MCF 10A (cell line): ENCODE results near the gene B3GALT2. TPM values are rescaled to one million over a fixed set of nuclear protein-coding genes. Genes with fewer than 3 reads are reported as not detected.

ENCODE experiments used
- BruUV-seq: library from RNA; stranded (reverse); fragments of 400-500 nt; replicated peaks from 2 replicates; lab custom pipeline; 2021; lab: Mats Ljungman, UMichigan
- CTCF ChIA-PET: fragments of 300-600 bp; sonication (Branson Sonifier 250); formaldehyde crosslinking; extraction: SDS; loops from one replicate; lab custom pipeline; 2021; ENCODE audit warnings: antibody characterized with exemption, inconsistent platforms; lab: Yijun Ruan, JAX
- POLR2A ChIA-PET: fragments of 300-600, 350-650 bp; sonication (Branson Sonifier 250); formaldehyde crosslinking; extraction: SDS; loops from one replicate; lab custom pipeline; 2020; ENCODE audit warnings: antibody characterized with exemption, inconsistent platforms; lab: Yijun Ruan, JAX
- DNase-seq: peaks from one replicate; pipeline ENCODE4 v3.0.0-alpha.2; 2018; ENCODE audit not compliant: unreplicated experiment
- H3K27ac Mint-ChIP-seq: one replicate; pipeline ENCODE4 v1.8.0; 2022; ENCODE audit warnings: mild to moderate bottlenecking, low read depth, mixed read lengths; ENCODE audit not compliant: unreplicated experiment
- H3K27me3 Mint-ChIP-seq: one replicate; pipeline ENCODE4 v1.8.0; 2022; ENCODE audit warnings: mixed read lengths; ENCODE audit not compliant: insufficient read depth, unreplicated experiment
- H3K36me3 Mint-ChIP-seq: one replicate; pipeline ENCODE4 v1.8.0; 2022; ENCODE audit warnings: mild to moderate bottlenecking, moderate library complexity, mixed read lengths; ENCODE audit not compliant: insufficient read depth, unreplicated experiment
- H3K4me1 Mint-ChIP-seq: one replicate; pipeline ENCODE4 v1.8.0; 2022; ENCODE audit warnings: mixed read lengths; ENCODE audit not compliant: insufficient read depth, unreplicated experiment
- H3K4me3 Mint-ChIP-seq: one replicate; pipeline ENCODE4 v1.8.0; 2022; ENCODE audit warnings: mild to moderate bottlenecking, moderate library complexity, mixed read lengths; ENCODE audit not compliant: unreplicated experiment
- H3K9me3 Mint-ChIP-seq: one replicate; pipeline ENCODE4 v1.8.0; 2022; ENCODE audit warnings: mixed read lengths; ENCODE audit not compliant: unreplicated experiment
- CTCF ChIP-seq: fragments of 200-600 bp; IDR thresholded peaks from one replicate; pipeline ENCODE4 v1.8.0; 2022; ENCODE audit warnings: antibody characterized with exemption, mild to moderate bottlenecking; ENCODE audit not compliant: unreplicated experiment
- intact Hi-C: fragments of 100-400 bp; cut with micrococcal nuclease; formaldehyde crosslinking; loops from 2 replicates; pipeline ENCODE4 v1.14.1; 2022
- total RNA-seq: library from RNA; stranded (reverse); gene quantifications from 2 replicates; pipeline ENCODE4 v1.2.3, GENCODE V29; 2022

B3GALT2 gene
- total RNA-seq, 1 experiment from 2014 or later, result not detected

DNA sequence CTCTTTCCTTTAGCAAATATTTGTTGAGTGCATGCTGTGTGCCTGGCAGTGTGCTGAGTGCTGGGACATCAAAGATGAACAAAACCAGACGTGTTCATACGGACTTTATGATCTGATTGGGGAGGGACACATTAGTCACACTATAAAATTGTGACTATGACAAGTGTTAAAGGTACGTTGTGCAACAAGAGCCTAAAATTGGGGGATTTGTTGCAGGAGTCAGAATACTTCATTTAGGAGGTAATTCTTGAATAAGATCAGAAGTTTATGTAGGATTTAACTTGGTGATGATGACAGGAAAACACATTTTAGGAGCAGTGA is 29.6 kb downstream of the B3GALT2 start:
- CTCF ChIA-PET, result interaction anchor here (0.6 to 2.7 kb wide), 3 partner anchors 8 to 443 kb away, joined by 3 to 14 read pairs (median 4); no protein-coding TSS in a partner anchor
- Mint-ChIP-seq H3K4me1 (peaks cover 23% of the 10 kb centered on the region), H3K27me3 (no peaks in the 10 kb centered on the region), H3K27ac (no peak overlapping the region), H3K4me3 (no peak overlapping the region), H3K9me3 (no peaks in the 10 kb centered on the region), H3K36me3 (peaks cover 40% of the 10 kb centered on the region)
- DNase-seq, result no peak
- no TSS peak for BruUV-seq
- POLR2A ChIA-PET, result interaction anchor here (0.8 to 1.0 kb wide), 2 partner anchors 12 to 14 kb away, joined by 3 read pairs; no protein-coding TSS in a partner anchor
- no peak for TF ChIP-seq CTCF
- intact Hi-C loops, result no loop called here

- ChIA-PET CTCF (interaction anchor here (0.7 to 2.7 kb wide), 4 partner anchors 8 to 1910 kb away, joined by 3 to 14 read pairs (median 3); no protein-coding TSS in a partner anchor), POLR2A (interaction anchor here (0.8 to 1.0 kb wide), 3 partner anchors 11 to 52 kb away, joined by 3 read pairs; partner anchors contain the start of gene GLRX2)
- no peak overlapping the region for H3K4me3 Mint-ChIP-seq
- H3K27ac Mint-ChIP-seq, result no peak overlapping the region
- intact Hi-C loops, result no loop called here
- peaks cover 23% of the 10 kb centered on the region for H3K4me1 Mint-ChIP-seq
- no peaks in the 10 kb centered on the region for H3K27me3 Mint-ChIP-seq
- no peaks in the 10 kb centered on the region for H3K9me3 Mint-ChIP-seq
- TF ChIP-seq CTCF, result no peak
- peaks cover 45% of the 10 kb centered on the region for H3K36me3 Mint-ChIP-seq
- DNase-seq, result no peak
- BruUV-seq, result no TSS peak
Measured at GRCh38 chr1:193156117-193156821, 30.1 kb downstream of the B3GALT2 start.

DNA sequence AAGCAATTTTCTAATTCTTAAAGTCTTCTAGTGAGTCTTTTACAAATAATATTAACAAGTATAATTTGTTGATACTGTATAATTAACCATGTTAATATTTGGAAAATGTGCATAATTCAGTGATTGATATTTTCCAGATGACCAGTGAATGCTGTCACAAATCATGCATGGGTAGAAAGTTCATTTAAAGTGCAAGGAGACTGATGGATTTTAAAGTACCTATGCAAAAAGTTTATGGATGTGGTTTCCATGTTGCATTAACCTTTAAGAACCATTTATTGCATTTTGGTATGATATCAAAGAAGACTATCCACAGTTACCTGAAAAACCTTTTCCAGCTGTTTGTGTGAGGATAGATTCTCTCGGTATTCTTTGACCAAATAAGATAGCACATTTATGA is 41.4 kb downstream of the B3GALT2 start:
- Mint-ChIP-seq H3K27ac (no peak overlapping the region), H3K36me3 (peaks cover 88% of the 10 kb centered on the region), H3K4me3 (no peak overlapping the region), H3K9me3 (no peaks in the 10 kb centered on the region), H3K4me1 (no peaks in the 10 kb centered on the region), H3K27me3 (no peaks in the 10 kb centered on the region)
- BruUV-seq, result no TSS peak
- CTCF ChIA-PET, result no interaction called here
- POLR2A ChIA-PET, result interaction anchor here (0.7 to 1.7 kb wide), 3 partner anchors 11 to 22 kb away, joined by 3 read pairs; no protein-coding TSS in a partner anchor
- intact Hi-C loops, result no loop called here
- DNase-seq, result no peak
- no peak for TF ChIP-seq CTCF

DNA sequence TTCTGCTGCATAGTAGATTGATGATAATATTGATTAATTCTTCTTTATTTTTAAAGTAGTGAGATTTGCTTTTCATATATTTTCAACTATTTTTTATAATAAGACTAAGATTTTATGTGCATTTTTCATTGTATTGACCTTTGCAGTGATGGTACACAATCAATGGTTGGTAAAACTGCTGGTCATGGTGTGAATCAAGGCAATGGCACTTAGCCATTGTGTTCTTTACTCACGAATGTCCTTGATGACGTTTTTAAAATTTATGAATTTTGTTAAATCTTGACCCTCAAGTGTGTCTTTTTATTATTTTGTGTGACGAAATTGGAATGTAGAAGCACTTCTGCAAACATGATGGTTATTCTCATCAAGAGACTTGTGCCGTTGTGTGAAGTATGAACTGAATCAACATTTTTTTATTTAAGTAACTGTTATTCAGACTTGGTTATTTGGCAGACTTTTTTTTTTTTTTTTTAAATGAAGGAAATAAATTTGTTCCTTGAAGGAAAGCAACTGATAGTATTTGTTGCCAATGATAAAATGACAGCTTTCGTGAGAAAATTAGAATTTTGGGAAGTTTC is 42.0 kb downstream of the B3GALT2 start:
- no peak for DNase-seq
- no peak for TF ChIP-seq CTCF
- H3K4me3 Mint-ChIP-seq, result no peak overlapping the region
- BruUV-seq, result no TSS peak
- H3K4me1 Mint-ChIP-seq, result no peaks in the 10 kb centered on the region
- intact Hi-C loops, result no loop called here
- no peak overlapping the region for H3K27ac Mint-ChIP-seq
- no peaks in the 10 kb centered on the region for H3K27me3 Mint-ChIP-seq
- ChIA-PET POLR2A (interaction anchor here (1.7 kb wide), 1 partner anchor 22 kb away, joined by 3 read pairs; no protein-coding TSS in a partner anchor), CTCF (interaction anchor here (0.6 to 3.0 kb wide), 5 partner anchors 10 to 22 kb away, joined by 4 to 14 read pairs (median 4); no protein-coding TSS in a partner anchor)
- no peaks in the 10 kb centered on the region for H3K9me3 Mint-ChIP-seq
- H3K36me3 Mint-ChIP-seq, result peaks cover 88% of the 10 kb centered on the region
